WERI-Rb-1 (cell line): Measurements from ENCODE around the gene ZNF534.

Experiments
- DNase-seq: peaks from one replicate; pipeline ENCODE4 v3.0.0-alpha.2; 2020
- H3K27ac ChIP-seq: fragments of 250-450 bp; sonication (Bioruptor Pico); 2 replicates; pipeline ENCODE4 v1.5.1; 2020; ENCODE audit warnings: mild to moderate bottlenecking, moderate library complexity
- H3K27me3 ChIP-seq: fragments of 250-450 bp; sonication (Bioruptor Pico); 2 replicates; pipeline ENCODE4 v1.5.1; 2021; ENCODE audit warnings: mild to moderate bottlenecking, low read depth, moderate library complexity; ENCODE audit not compliant: insufficient read depth, severe bottlenecking
- H3K36me3 ChIP-seq: fragments of 250-450 bp; sonication (Bioruptor Pico); 2 replicates; pipeline ENCODE4 v1.5.1; 2020; ENCODE audit warnings: mild to moderate bottlenecking, moderate library complexity
- H3K4me3 ChIP-seq: 2 replicates; pipeline ENCODE4 v1.5.1; 2011; ENCODE audit warnings: low read depth, mild to moderate bottlenecking, control low read depth, low read length
- H3K9me3 ChIP-seq: fragments of 250-450 bp; sonication (Bioruptor Pico); 2 replicates; pipeline ENCODE4 v1.5.1; 2021; ENCODE audit warnings: mild to moderate bottlenecking, moderate library complexity; ENCODE audit not compliant: severe bottlenecking
- CTCF ChIP-seq: IDR thresholded peaks from 2 replicates; pipeline ENCODE4 v1.5.1; 2011; ENCODE audit warnings: low read depth, mild to moderate bottlenecking, control low read depth, inconsistent platforms, low read length

ZNF534 gene

GRCh38 chr19:52428937-52429336 is at the start of gene ZNF534:
Gene ZNF534, plus strand, starts transcription at chr19:52429148. Its CDS starts 2,327 bp downstream, at chr19:52431475.
- Histone ChIP-seq H3K27me3 (no peaks in the 10 kb centered on the region), H3K36me3 (peaks cover 2% of the 10 kb centered on the region; the same call in 1 of the 2 replicates), H3K9me3 (peaks cover 2% of the 10 kb centered on the region), H3K27ac (no peak within 1 kb of the TSS), H3K4me3 (no peak within 1 kb of the TSS)
- DNase-seq, result no peak
- TF ChIP-seq CTCF, result no peak

GRCh38 chr19:52391135-52391534 is 37.8 kb upstream of the ZNF534 start:
- Histone ChIP-seq H3K27me3 (no peaks in the 10 kb centered on the region), H3K27ac (no peak overlapping the region), H3K36me3 (peaks cover 42% of the 10 kb centered on the region), H3K9me3 (peaks cover 3% of the 10 kb centered on the region), H3K4me3 (no peak overlapping the region)
- peak; percentile 27 for DNase-seq
- 0 out of 2 replicates have a peak, but pooled peaks have one; percentile 11 for TF ChIP-seq CTCF

- no peak for TF ChIP-seq CTCF
- Histone ChIP-seq H3K4me3 (peak within 1 kb of the TSS; percentile 97), H3K27me3 (no peaks in the 10 kb centered on the region), H3K36me3 (peaks cover 52% of the 10 kb centered on the region), H3K27ac (peak within 1 kb of the TSS; percentile 97), H3K9me3 (no peaks in the 10 kb centered on the region)
- DNase-seq, result peak; percentile 98
Observed at GRCh38 chr19:52397310-52398080, 31.5 kb upstream of the ZNF534 start, which contains the start of gene ZNF528. Gene ZNF528, plus strand, starts transcription at chr19:52397849. Its CDS starts 4,165 bp downstream, at chr19:52402014.

- no peaks in the 10 kb centered on the region for H3K9me3 ChIP-seq
- peaks cover 58% of the 10 kb centered on the region for H3K36me3 ChIP-seq
- peak; percentile 44 for DNase-seq
- H3K27ac ChIP-seq, result peak overlapping the region; percentile 97
- H3K4me3 ChIP-seq, result peak overlapping the region; percentile 97
- TF ChIP-seq CTCF, result no peak
- H3K27me3 ChIP-seq, result no peaks in the 10 kb centered on the region
Observed at GRCh38 chr19:52398081-52398441, 30.9 kb upstream of the ZNF534 start.

GRCh38 chr19:52410276-52410675 is 18.7 kb upstream of the ZNF534 start:
- Histone ChIP-seq H3K9me3 (peaks cover 2% of the 10 kb centered on the region), H3K36me3 (peaks cover 73% of the 10 kb centered on the region), H3K27ac (no peak overlapping the region), H3K4me3 (no peak overlapping the region), H3K27me3 (no peaks in the 10 kb centered on the region)
- TF ChIP-seq CTCF, result no peak
- no peak for DNase-seq

GRCh38 chr19:52415711-52416110 is 13.2 kb upstream of the ZNF534 start:
- DNase-seq, result no peak
- TF ChIP-seq CTCF, result no peak

More at GRCh38 chr19:52415711-52416110, 13.2 kb upstream of the ZNF534 start:
- Histone ChIP-seq H3K27me3 (no peaks in the 10 kb centered on the region), H3K9me3 (peaks cover 4% of the 10 kb centered on the region), H3K4me3 (no peak overlapping the region), H3K36me3 (peaks cover 20% of the 10 kb centered on the region), H3K27ac (no peak overlapping the region)
